GM19035 (cell line): Measurements from ENCODE around the gene ADH1A.
"Not testable (repeated sequence)": the region's sequence is repeated elsewhere in the genome, so short reads cannot be mapped to it uniquely, and the experiment has no call there.

Experiments used
- ATAC-seq: cut with Tn5 transposase; IDR thresholded peaks from one replicate; pipeline ENCODE4 v1.9.1; 2021; ENCODE audit not compliant: unreplicated experiment

The ADH1A gene

DNA sequence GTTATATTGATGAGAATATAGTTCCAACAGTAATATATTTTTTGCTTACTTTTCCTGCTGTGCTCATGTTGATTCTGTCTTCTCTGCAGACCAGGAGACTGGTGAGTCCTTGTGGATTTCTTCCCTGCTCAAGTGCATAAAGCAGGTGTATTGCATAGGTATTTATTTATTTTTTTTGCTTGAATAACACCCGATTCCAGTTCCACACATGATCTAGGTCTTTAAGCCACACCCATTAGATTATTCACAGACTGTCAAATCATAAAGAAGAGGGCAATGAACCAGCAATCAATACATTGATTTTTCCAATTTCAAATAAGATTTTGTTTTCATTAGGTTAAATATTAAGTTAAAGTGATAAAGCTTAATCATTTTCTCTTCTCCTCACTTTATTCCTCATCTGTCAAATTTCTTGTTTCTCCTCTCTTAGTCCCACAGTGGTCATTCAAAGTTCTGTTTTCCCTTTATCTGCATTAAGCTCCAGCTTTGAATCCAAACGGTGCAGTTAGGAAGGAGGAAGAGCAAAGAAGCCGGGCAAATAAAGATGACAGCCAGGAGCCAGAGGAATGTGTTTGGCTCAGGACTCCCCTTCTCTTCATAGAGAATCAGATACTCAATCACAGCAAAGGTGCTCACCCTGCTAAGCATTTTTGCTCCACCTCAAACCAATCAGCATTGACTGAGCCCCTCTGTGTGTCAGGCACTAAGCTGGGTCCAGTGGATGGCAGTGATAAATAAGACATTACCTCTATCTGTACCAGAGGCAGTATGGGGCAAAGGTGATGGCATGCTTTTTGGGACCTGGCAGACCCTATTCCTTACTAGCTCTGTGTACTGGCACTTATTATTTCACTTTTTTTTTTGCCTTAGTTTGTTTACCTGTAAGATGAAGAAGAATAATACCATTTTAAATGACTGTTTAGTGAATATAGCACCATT is at the start of gene ADH1A:
ADH1A (minus strand) TSS at position 138 of the 939 bp plus-strand sequence; CDS start at position 67, 71 bp downstream.
- ATAC-seq, result no peak

DNA sequence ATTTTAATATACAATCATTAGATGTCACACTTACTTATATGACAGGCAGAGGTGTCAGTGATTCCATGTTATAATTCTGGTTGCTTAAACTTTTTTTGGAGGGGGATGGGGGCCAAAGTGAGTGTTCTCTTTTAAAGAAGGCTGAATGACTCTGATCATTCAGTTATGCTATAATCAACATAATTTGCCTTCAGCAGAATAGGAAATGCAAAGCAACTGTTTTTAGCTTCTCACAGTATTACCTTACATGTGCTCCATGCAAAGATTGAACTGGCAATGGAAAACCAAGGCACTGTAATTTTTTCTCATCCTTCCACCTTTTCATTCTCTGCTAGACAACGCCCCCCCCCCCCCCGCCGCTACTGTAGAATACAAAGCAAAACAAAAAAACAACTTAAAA is 48.4 kb upstream of the ADH1A start:
- ATAC-seq, result no peak

DNA sequence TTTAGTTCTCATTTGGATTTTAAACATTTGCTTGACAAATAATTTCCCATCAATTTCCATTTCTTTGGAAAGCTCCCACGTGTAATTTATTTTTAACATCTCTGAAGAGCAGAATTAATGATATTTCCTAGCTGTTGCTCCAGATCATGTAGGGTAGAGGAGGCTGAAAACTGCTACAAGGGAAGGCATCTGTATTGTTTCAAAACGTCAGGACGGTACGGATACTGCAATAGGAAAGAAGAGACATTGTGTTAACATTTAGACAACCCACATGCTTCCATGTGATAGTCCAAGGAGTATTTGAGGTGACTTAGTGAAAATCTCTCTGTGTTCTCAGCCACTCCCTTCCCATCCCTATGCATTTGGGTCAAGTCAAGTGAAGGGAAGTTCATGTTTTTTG is 45.8 kb upstream of the ADH1A start:
- no peak for ATAC-seq

DNA sequence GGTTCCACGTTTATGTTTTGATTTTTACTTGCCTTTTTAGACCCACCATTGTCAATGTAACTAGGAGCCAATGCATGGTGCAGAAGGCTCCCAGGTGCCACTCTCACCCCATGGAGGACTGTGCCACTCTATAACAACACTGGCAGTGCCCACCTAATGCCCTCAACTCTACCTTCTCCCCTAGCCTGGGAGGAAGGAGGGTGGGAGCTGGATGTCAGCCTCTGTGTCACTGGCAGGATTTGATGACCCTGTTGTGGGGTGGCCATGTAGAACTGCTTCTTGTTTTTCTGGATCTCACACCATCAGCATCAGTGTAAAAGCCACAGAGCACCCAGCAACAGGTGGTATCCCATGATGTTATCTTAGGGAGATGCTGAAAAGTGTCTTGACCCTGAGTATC is 44.1 kb upstream of the ADH1A start:
- no peak for ATAC-seq

DNA sequence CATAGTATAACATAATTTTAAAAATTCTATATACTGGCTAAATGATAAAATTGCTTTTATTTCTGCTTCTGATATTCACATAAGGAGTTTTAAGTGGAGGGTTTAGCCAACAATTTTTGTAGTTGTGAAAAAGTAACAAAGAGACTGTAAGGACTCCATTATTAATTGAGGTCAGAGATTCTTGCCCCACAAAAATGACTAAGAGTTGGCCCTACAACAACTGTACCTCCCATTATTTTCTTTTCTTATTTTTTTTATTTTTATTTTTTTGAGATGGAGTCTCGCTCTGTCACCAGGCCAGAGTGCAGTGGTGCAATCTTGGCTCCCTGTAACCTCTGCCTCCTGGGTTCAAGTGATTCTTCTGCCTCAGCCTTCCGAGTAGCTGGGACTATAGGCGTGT is 39.9 kb upstream of the ADH1A start:
- no peak for ATAC-seq

DNA sequence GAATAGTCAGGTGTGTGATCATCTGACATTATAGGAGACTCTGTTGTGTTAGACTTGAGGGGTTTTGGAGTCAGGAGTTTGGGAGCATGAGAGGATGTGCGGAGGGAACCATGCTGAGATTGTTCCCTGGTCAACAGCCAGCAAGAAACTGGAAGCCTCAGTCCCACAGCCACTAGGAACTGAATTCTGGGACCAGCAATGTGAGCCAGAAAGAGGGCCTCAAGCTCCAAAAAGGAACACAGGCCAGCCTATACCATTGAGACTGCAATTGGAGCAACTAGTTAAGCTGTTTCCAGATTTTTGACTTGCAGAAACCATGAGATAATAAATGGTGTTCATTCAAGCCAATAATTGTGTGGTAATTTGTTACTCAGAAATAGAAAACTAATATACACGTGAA is 39.1 kb upstream of the ADH1A start:
- no peak for ATAC-seq

DNA sequence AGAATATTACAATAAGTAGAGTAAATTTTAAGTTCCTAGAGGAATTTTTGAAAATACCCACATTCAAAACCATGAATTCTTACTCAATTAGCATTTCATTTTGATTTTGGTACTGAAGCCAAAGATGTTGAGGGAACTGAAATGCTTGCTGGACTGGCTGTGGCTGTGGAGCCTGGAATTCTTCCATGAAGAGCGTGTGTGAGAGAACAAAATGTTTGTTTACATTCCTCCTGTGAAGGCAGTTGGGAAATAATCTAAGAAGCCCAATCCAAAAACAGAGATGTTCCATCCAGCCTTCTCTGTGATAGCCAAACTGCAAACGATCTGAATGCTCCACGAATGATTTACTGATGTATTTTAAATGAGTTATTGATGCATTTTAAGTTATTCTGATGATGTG is 34.2 kb upstream of the ADH1A start:
- ATAC-seq, result no peak

DNA sequence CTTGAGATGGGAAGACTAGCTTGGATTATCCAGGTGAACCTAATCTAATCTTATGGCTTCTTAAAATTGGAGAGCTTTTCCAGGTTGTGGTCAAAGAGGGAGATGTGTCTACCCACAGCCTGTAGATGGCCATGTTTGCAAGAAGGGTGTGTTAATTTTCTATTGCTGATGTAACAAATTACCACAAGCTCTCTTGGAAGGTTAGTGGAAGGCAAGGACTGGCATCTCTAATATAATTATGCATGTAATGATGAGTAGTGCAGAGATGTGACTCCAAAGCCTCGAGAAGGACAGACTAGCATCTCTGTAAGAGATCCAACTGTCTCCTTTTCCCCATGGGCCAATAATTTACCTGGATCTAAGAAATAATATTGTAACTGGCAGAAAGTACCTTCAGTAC is 33.6 kb upstream of the ADH1A start:
- no peak for ATAC-seq

DNA sequence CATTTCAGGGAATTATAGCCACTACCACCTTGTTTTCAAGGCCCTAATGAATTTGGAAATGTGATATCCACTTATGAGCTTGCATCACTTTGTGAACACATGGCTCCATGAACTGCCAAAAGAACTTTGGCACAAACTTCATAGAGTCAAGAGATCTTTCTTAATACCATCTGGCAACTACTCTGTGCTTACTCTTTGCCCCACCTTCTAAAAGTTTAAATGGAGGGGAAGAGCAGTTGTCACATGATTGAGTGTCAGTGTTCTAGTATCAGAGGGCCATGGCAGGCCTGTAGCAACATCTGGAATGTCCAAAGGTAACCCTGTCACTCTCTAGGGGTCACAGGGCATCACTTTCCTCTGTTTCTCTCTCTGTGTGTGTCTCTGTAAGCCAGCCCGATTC is 33.0 kb upstream of the ADH1A start:
- ATAC-seq, result no peak

DNA sequence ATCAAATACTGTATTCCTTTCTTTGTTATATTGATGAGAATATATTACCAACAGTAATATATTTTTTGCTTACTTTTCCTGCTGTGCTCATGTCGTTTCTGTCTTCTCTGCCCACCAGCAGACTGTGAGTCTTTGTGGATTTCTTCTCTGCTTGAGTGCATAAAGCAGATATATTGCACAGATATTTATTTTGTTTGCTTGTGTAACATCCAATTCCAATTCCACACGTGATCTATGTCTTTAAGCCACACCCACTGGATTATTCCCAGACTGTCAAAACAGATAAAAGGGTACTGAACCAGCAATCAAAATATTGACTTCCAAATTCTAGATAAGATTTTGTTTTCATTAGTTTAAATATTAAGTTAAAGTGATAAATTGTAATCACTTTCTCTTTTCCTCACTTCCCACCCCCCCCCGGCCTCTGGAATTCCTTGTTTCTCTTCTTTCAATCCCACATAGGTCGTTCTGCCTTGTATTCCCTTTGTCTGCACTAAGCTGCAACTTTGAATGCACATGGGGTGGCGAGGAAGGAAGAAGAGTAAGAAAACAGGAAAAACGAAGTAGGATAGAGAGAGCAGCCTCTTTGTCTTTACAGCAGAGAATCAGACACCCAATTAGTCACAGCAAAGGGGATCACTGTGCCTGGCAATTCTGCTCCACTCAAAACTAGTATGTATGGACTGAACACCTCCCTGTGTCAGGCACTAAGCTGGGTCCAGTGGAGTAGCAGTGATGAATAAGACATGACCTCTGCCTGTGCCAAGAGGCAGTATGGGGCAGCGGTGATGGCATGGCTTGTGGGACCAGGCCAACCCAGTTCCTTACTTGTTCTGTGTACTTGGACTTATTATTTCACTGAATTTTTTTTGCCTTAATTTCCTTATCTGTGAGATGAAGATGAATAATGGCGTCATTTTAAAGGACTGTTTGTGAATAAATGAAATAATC is 30.7 kb upstream of the ADH1A start, which contains the start of gene ADH1B:
ADH1B (minus strand) TSS at position 161 of the 951 bp plus-strand sequence; CDS start at position 91, 70 bp downstream.
- no peak for ATAC-seq

DNA sequence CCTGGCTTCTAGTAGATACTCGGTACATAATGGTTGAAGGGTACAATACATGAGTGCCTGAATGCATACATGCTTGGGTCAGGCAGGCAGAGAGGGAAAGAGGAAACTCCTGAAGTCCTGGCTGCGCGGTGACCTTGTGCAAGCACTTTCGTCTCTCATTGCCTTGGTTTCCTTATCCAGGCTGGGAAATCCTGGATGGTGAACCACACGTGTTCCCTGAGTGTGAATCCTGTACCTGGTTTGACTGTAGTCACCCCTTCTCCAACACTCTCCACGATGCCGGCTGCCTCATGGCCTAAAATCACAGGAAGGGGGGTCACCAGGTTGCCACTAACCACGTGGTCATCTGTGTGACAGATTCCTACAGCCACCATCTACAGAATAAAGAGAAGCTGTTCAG is 27.0 kb upstream of the ADH1A start:
- ATAC-seq, result not testable (repeated sequence)

DNA sequence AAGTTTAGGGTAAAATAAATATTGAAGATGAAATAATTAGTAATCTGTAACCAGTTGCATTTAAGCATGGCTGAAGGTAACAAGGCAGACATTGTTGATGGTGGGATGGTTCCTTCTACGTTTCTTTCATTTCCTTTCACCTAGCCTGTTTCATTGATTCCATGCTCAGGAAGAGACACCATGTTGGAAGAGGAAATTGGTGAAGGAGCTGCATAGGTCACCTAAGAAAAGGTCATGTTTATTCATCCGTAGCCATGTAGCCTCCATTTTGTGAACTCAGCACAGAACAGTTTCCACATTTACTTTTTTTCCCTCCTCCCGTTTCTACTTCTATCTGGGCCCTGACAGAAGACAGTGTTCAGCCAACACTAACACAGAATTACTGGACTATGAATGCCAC is 26.6 kb upstream of the ADH1A start:
- ATAC-seq, result no peak

DNA sequence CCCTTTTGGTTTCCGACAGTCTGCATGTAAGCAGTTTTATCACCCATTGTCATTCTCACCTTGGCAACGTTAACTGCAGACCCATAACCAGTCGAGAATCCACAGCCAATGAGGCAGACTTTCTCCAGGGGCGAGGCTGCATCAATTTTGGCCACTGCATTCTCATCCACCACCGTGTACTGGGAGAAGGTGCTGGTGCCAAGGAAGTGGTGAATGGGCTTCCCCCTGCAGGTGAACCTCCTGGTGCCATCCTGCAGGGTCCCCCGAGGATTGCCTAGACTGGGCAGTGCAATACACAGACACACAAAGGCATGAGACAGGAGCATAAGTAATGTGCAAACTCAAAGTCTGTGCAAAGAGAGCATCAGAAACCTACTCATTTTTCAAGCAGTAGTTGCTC is 25.1 kb upstream of the ADH1A start:
- no peak for ATAC-seq

DNA sequence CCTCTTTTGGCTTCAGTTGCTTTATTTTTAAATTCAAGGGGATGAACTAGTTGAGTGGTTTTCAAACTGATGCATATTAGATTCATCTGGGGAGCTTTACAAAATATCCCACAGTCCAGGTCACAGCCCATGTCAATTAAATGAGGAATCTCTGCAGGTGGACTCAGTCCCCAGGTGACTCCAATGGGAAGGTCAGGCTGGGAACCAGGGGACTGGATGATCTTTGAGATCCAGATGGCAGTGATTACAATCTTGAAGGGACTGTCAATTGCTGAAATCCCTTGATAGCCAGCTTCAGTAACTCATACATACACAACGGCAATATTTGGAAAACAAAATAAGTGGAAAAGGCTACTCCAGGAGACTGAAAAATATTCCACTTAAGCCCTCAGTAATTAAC is 23.4 kb upstream of the ADH1A start:
- ATAC-seq, result no peak

DNA sequence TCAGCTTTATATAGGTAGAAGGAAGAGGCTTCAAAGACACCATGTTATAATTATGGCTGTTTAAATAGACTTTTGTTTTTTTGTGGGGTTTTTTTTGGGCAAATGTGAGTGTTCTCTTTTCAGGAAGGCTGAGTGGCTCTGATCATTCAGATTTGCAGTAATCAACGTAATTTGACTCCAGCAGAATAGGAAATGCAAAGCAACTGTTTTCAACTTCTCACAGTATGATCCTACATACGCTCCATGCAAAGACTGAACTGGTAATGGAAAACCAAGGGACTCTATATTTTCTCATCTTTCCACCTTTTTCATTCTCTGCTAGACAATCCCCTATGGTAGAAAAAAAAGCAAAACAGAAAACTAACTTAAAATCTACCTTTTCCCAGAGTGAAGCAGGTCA is 19.6 kb upstream of the ADH1A start:
- ATAC-seq, result no peak

DNA sequence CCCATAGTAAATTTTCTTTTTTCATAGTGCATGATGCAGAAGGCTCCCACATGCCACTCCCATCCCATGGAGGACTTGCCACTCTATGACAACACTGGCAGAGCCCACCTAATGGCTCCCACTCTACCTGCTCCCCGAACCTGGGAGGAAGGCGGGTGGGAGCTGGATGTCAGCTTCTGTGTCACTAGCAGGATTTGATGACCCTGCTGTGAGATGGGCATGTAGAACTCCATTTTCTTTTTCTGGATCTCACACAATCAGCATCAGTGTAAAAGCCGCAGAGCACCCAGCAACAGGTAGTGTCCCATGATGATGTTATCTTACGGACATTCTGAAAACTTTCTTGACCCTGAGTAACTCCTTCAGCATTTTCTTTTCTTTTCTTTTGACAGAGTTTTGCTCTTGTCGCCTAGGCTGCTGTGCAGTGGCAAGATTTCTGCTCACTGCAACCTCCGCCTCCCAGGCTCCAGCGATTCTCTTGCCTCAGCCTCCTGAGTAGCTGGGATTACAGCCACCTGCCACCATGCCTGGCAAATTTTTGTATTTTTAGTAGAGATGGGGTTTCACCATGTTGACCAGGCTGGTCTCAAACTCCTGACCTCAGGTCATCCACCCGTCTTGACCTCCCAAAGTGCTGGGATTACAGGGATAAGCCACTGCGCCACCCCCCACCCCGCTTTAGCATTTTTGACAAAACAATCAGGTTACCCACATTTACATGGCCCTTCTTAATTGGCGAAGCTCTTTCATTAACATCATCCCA is 15.0 kb upstream of the ADH1A start:
- ATAC-seq, result no peak

DNA sequence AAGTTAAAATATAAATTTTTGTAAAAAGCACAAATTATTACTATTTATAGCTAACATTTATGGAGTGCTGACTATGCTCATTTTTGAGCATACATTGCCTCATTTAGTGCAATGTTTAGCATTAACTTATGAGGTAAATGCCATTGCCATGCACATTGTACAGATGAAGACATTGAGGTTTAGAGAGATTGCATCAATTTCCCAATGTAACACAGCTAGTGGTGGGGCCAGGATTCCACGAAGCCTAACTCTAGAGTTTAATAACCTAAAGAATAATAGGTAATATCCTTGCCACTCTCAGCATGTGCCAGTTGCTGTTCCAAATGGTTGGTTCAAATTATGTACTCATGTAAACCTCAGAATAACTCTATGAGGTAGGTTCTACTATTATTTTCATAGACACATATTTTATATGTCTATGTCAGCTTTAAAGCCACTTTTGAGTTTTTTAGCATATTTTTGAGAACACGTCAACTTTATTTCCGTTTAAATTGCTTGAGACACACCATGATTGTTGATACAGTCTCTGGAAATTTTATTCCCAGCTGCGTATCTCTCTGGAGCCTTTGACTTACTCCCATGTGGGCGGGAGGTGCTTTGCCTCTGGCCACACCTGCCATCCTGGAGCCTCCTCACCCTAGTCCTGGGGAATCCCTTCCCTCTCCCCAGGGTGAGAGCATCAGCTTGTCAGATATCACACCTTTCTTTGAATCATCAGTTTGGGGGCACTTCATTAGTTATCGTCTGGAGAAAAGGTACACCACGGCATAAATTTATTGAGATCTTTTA is 10.8 kb upstream of the ADH1A start:
- ATAC-seq, result no peak

DNA sequence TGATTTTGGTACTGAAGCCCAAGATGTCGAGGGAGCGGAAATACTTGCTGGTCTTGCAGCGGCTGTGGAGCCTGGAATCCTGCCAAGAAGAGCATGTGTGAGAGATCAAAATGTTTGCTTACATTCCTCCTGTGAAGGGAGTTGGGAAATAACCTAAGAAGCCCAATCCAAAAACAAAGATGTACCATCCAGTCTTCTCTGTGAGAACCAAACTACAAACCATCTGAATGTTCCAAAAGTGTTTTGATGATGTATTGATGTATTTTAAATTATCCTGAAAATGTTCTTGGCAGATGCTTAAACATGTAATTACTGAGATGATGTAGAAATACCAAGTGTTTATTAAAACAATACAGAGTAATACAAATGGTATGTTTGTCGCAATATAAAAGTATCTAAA is 10.1 kb upstream of the ADH1A start:
- ATAC-seq, result no peak

DNA sequence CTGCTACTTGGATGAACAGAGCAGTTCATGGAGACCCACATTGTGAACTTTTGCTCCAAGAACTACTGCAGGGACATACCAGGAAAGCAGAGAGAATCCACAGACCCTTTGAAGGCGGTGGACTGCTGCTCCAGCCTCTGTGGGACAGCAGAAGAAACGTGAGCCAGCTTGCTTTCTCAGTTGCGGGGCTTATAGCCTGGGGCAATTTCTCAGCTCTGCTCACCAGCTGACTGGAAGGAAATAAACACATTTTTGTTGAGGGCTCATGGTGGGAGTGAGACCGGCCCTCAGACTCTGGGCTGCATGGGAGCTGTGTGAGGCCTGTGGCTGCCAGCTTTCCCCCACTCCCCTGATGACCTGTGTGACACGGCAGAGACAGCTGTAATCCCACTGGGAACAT is 2.6 kb upstream of the ADH1A start:
- no peak for ATAC-seq

DNA sequence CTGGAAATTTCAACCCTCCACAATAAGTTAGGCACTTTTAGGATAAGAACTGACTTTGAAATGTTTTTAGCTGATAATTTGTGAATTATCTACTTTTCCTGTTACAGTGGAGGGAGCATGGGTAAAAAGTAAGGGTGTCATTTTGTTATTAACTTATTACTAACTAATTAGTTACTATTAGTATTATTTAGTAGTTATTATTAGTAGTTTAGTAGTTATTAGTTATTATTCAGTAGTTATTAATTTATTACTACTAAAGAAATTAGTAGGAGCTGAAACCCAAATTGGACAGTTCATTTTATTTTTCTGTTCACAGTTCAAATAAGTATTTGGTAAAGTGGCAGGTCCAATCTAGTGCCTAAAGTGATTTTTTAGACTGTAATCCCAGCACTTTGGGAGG is 5.4 kb downstream of the ADH1A start:
- no peak for ATAC-seq
